GM23248 (cell line): Measurements from ENCODE around the gene MAP3K5. TPM values are rescaled to one million over a fixed set of nuclear protein-coding genes. Genes with fewer than 3 reads are reported as not detected.

ENCODE experiments used
- DNase-seq: peaks from one replicate; pipeline ENCODE4 v3.0.0-alpha.2; 2015
- H2AFZ ChIP-seq: fragments of 200-600 bp; sonication (generic); 2 replicates; pipeline ENCODE4 v1.6.1; 2016; ENCODE audit warnings: antibody characterized with exemption
- H3F3A ChIP-seq: fragments of 200-600 bp; sonication (generic); 2 replicates; pipeline ENCODE4 v1.6.1; 2016; ENCODE audit warnings: mild to moderate bottlenecking, antibody characterized with exemption, mixed run types; ENCODE audit not compliant: insufficient read depth
- H3K27ac ChIP-seq: fragments of 200-600 bp; sonication (generic); 2 replicates; pipeline ENCODE4 v1.5.1; 2016; ENCODE audit warnings: mild to moderate bottlenecking
- H3K27me3 ChIP-seq: fragments of 200-600 bp; sonication (generic); replicated peaks from 2 replicates; pipeline ENCODE4 v1.6.1; 2016; ENCODE audit warnings: mild to moderate bottlenecking; ENCODE audit not compliant: insufficient read depth
- H3K36me3 ChIP-seq: fragments of 200-600 bp; sonication (generic); 2 replicates; pipeline ENCODE4 v1.6.1; 2016; ENCODE audit warnings: low read depth, mild to moderate bottlenecking
- H3K4me1 ChIP-seq: fragments of 200-600 bp; sonication (generic); 2 replicates; pipeline ENCODE4 v1.6.1; 2016; ENCODE audit warnings: mild to moderate bottlenecking; ENCODE audit not compliant: insufficient read depth
- H3K4me2 ChIP-seq: fragments of 200-600 bp; sonication (generic); one replicate; pipeline ENCODE4 v1.6.1; 2016; ENCODE audit warnings: mild to moderate bottlenecking; ENCODE audit not compliant: unreplicated experiment
- H3K4me3 ChIP-seq: fragments of 200-600 bp; sonication (generic); 2 replicates; pipeline ENCODE4 v1.5.1; 2016; ENCODE audit warnings: mild to moderate bottlenecking
- H3K79me2 ChIP-seq: fragments of 200-600 bp; sonication (generic); 2 replicates; pipeline ENCODE4 v1.6.1; 2016; ENCODE audit warnings: mild to moderate bottlenecking; ENCODE audit not compliant: insufficient read depth
- H3K9ac ChIP-seq: fragments of 200-600 bp; sonication (generic); 2 replicates; pipeline ENCODE4 v1.6.1; 2016; ENCODE audit warnings: mild to moderate bottlenecking
- H3K9me2 ChIP-seq: fragments of 200-600 bp; sonication (generic); 2 replicates; pipeline ENCODE4 v1.6.1; 2016; ENCODE audit warnings: mixed run types, mild to moderate bottlenecking, moderate library complexity; ENCODE audit not compliant: insufficient read depth
- H3K9me3 ChIP-seq: fragments of 200-600 bp; sonication (generic); one replicate; pipeline ENCODE4 v1.6.1; 2017; ENCODE audit warnings: low read depth
- H4K20me1 ChIP-seq: fragments of 200-600 bp; sonication (generic); 2 replicates; pipeline ENCODE4 v1.6.0; 2016; ENCODE audit not compliant: insufficient read depth
- EZH2 ChIP-seq: fragments of 200-600 bp; sonication (generic); IDR thresholded peaks from 2 replicates; pipeline ENCODE4 v1.6.1; 2018; ENCODE audit warnings: antibody characterized with exemption, mild to moderate bottlenecking; ENCODE audit not compliant: insufficient read depth, poor library complexity, severe bottlenecking
- EZH2phosphoT487 ChIP-seq: fragments of 200-600 bp; sonication (generic); IDR thresholded peaks from 2 replicates; pipeline ENCODE4 v1.6.1; 2018; ENCODE audit warnings: antibody characterized with exemption, moderate library complexity, mild to moderate bottlenecking, low read depth; ENCODE audit not compliant: insufficient read depth
- WGBS, 2 experiments: methylation state at CpG; one replicate each; pipeline ENCODE4 v1.1.6; 2015 to 2017; ENCODE audit warnings: low lambda C conversion rate in 2 of 2, low coverage in 1 of 2; ENCODE audit errors: missing lambda C conversion rate in 2 of 2; 5-methylcytosine and 5-hydroxymethylcytosine counted together
- in situ Hi-C: fragments of 300-500 bp; cut with MboI; formaldehyde crosslinking; loops from 2 replicates; pipeline ENCODE4 v1.15.0; 2020
- polyA plus RNA-seq: library from polyadenylated mRNA; unstranded; fragments of >200 nt; fragmentation: Nextera tagmentation; extraction: Ambion mirVana; gene quantifications from 2 replicates; pipeline ENCODE4 v1.2.1, GENCODE V29; 2016
- total RNA-seq: library from RNA; depleted of rRNA; stranded (reverse); fragments of >200 nt; shearing (Covaris generic); gene quantifications from 2 replicates; pipeline ENCODE4 v1.2.3, GENCODE V29; 2014

Gene MAP3K5
- total and polyA plus RNA-seq, 2 experiments from 2014 or later = 1.4 to 4.1 TPM

- Histone ChIP-seq H3K4me3 (no peak overlapping the region), H3K79me2 (no peaks in the 10 kb centered on the region), H3K9me2 (no peaks in the 10 kb centered on the region), H3K27ac (peak overlapping the region; percentile 31; the same call in 1 of the 2 replicates), H3F3A (peaks cover 12% of the 10 kb centered on the region; the same call in 1 of the 2 replicates), H3K9ac (peak overlapping the region; percentile 11; the same call in 1 of the 2 replicates), H3K36me3 (no peaks in the 10 kb centered on the region), H3K27me3 (no peaks in the 10 kb centered on the region), H3K4me2 (peak overlapping the region; percentile 28), H3K9me3 (no peaks in the 10 kb centered on the region), H2AFZ (peak overlapping the region; percentile 53), H3K4me1 (peaks cover 14% of the 10 kb centered on the region; the same call in 1 of the 2 replicates), H4K20me1 (no peaks in the 10 kb centered on the region)
- WGBS, 2 experiments = 3 to 11% methylated on average over 6 of the region's 6 CpGs
- in situ Hi-C loops = loop anchor here (25.0 kb wide), 1 partner anchor 1016 kb away; no protein-coding TSS in a partner anchor
- peak; percentile 58 for DNase-seq
- TF ChIP-seq EZH2phosphoT487 (no peak), EZH2 (no peak)
These were observed 264.4 kb downstream of the MAP3K5 start for GRCh38 chr6:136527831-136528230.

- H3K9ac ChIP-seq = no peak overlapping the region
- H3K4me1 ChIP-seq = peaks cover 14% of the 10 kb centered on the region; the same call in 1 of the 2 replicates
- H3K27me3 ChIP-seq = no peaks in the 10 kb centered on the region
- no peak overlapping the region for H3K4me3 ChIP-seq
- peaks cover 12% of the 10 kb centered on the region; the same call in 1 of the 2 replicates for H3F3A ChIP-seq
- DNase-seq = no peak
- H3K36me3 ChIP-seq = no peaks in the 10 kb centered on the region
- no peaks in the 10 kb centered on the region for H3K79me2 ChIP-seq
- H4K20me1 ChIP-seq = no peaks in the 10 kb centered on the region
- in situ Hi-C loops = loop anchor here (25.0 kb wide), 1 partner anchor 1015 kb away; no protein-coding TSS in a partner anchor
- peak overlapping the region; percentile 57 for H2AFZ ChIP-seq
- no peak overlapping the region for H3K4me2 ChIP-seq
- no peak overlapping the region for H3K27ac ChIP-seq
- TF ChIP-seq EZH2 = no peak
- TF ChIP-seq EZH2phosphoT487 = no peak
- no peaks in the 10 kb centered on the region for H3K9me3 ChIP-seq
- WGBS, 2 experiments = 25 to 29% methylated on average over 4 of the region's 4 CpGs
- H3K9me2 ChIP-seq = no peaks in the 10 kb centered on the region
These were observed 265.3 kb downstream of the MAP3K5 start for GRCh38 chr6:136526937-136527336.

GRCh38 chr6:136526196-136526930 is 265.9 kb downstream of the MAP3K5 start:
- TF ChIP-seq EZH2 = no peak
- no peak for TF ChIP-seq EZH2phosphoT487
- in situ Hi-C loops = loop anchor here (25.0 kb wide), 1 partner anchor 1014 kb away; no protein-coding TSS in a partner anchor
- no peaks in the 10 kb centered on the region for H3K9me3 ChIP-seq
- no peak overlapping the region for H3K9ac ChIP-seq
- H2AFZ ChIP-seq = peak overlapping the region; percentile 57
- H4K20me1 ChIP-seq = no peaks in the 10 kb centered on the region
- H3K27ac ChIP-seq = no peak overlapping the region
- no peaks in the 10 kb centered on the region for H3K79me2 ChIP-seq
- peak; percentile 83 for DNase-seq
- no peaks in the 10 kb centered on the region for H3K36me3 ChIP-seq
- no peak overlapping the region for H3K4me2 ChIP-seq
- H3K9me2 ChIP-seq = no peaks in the 10 kb centered on the region
- no peaks in the 10 kb centered on the region for H3K27me3 ChIP-seq
- WGBS, 2 experiments = 24 to 46% methylated on average over 9 to 16 of the region's 16 CpGs
- peaks cover 14% of the 10 kb centered on the region; the same call in 1 of the 2 replicates for H3K4me1 ChIP-seq
- no peak overlapping the region for H3K4me3 ChIP-seq
- peaks cover 12% of the 10 kb centered on the region; the same call in 1 of the 2 replicates for H3F3A ChIP-seq

GRCh38 chr6:136525586-136526195 is 266.6 kb downstream of the MAP3K5 start:
- Histone ChIP-seq H3K9me2 (no peaks in the 10 kb centered on the region), H3K4me1 (peaks cover 14% of the 10 kb centered on the region; the same call in 1 of the 2 replicates), H3K4me3 (no peak overlapping the region), H2AFZ (no peak overlapping the region), H3K27ac (no peak overlapping the region), H3K9me3 (no peaks in the 10 kb centered on the region), H3F3A (peaks cover 12% of the 10 kb centered on the region; the same call in 1 of the 2 replicates), H3K9ac (no peak overlapping the region), H3K4me2 (no peak overlapping the region), H3K36me3 (no peaks in the 10 kb centered on the region), H3K79me2 (no peaks in the 10 kb centered on the region), H4K20me1 (no peaks in the 10 kb centered on the region), H3K27me3 (no peaks in the 10 kb centered on the region)
- DNase-seq = no peak
- 63 to 69% methylated on average over 8 of the region's 8 CpGs for WGBS, 2 experiments
- in situ Hi-C loops = loop anchor here (25.0 kb wide), 1 partner anchor 1013 kb away; no protein-coding TSS in a partner anchor
- TF ChIP-seq EZH2 (no peak), EZH2phosphoT487 (no peak)
